GM15510 (cell line): ENCODE measurements around the gene TRIM5.
A peak's percentile ranks its signal among the peaks of the same experiment; 100 is the strongest.

ENCODE experiments used
- POLR2A ChIP-seq: IDR thresholded peaks from 3 replicates; pipeline ENCODE4 v1.6.1; 2011; ENCODE audit warnings: borderline replicate concordance; ENCODE audit not compliant: insufficient read length; ENCODE audit errors: extremely low read depth

Gene TRIM5

DNA sequence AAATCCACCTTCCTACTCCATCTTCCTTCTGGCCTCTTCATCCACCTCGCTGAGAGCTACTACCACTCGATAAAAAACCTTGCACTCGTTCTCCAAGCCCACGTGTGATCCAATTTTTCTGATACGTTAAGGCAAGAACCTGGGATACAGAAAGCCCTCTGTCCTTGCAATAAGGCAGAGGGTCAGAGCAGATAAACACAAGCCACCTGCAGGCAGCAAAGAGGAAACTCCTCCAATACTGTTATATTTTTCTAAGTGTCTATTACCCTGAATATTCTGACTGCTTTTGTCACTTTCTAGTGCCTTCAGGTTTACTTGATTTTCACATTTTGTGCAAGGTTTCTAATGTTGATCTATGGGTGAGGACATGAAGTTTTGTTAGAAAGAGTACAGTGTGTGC is 26.6 kb downstream of the TRIM5 start:
- no peak for TF ChIP-seq POLR2A

GRCh38 chr11:5655474-5655873 is 29.4 kb downstream of the TRIM5 start:
- TF ChIP-seq POLR2A = no peak

GRCh38 chr11:5646139-5646538 is 38.7 kb downstream of the TRIM5 start:
- no peak for TF ChIP-seq POLR2A

DNA sequence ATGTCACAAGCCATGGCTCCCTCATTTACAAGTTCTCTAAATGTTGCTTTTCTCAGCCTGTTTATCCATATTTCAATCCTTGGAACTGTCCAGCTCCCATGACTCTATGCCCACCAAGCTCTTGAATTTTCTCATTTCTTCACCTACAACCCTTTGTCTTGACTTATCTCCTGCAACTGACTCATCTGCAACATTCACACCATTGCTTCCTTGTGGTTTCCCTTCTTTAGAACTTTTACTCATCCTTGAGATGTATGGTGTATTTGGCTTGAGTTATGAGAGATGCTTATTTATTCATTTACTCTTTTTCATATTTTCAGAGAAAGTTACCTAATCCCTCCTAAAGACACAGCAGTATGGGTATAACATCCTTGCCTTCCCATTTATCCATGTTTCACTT is 41.3 kb downstream of the TRIM5 start:
- TF ChIP-seq POLR2A = no peak

- TF ChIP-seq POLR2A = no peak
Measured at GRCh38 chr11:5639953-5640352, 44.9 kb downstream of the TRIM5 start.

DNA sequence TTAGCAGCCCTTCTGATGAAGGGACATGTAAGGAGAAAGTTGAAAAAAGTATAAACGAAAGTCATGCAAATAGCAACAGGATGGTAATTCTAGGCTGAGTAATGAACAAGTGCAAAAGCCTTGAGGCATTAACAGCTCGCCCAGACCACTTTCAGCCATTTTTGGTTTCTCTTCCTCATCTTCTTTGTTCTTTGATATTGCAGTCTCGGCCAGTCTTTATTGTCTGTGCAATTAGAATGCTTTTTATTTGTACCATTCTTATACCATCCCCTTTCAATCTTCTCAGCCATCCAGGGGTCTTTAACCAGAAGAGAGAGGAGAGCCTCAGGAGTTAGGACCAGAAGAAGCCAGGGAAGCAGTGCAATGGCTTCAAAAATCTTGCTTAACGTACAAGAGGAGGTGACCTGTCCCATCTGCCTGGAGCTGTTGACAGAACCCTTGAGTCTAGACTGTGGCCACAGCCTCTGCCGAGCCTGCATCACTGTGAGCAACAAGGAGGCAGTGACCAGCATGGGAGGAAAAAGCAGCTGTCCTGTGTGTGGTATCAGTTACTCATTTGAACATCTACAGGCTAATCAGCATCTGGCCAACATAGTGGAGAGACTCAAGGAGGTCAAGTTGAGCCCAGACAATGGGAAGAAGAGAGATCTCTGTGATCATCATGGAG is 52.8 kb downstream of the TRIM5 start:
- TF ChIP-seq POLR2A = no peak

- no peak for TF ChIP-seq POLR2A
Measured at GRCh38 chr11:5631417-5631816, 53.5 kb downstream of the TRIM5 start.

DNA sequence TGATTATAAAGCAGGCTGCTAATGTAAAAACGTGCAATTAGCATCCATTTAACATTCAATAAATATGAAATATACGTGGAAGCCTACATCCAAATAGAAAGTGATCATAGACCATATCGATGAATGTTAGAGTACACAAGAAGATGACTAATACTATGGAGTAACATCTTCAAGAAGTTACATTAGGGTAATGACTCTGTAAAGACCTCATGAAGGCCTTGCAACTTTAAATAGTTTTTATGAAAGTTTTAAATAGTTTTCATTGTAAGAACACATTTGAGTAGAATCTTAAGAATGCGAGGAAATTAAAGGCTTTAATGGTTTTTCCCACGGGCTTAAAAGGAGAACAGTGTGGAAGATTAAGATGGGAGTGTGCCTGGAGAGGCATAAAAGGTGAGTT is 58.7 kb downstream of the TRIM5 start:
- TF ChIP-seq POLR2A = no peak

DNA sequence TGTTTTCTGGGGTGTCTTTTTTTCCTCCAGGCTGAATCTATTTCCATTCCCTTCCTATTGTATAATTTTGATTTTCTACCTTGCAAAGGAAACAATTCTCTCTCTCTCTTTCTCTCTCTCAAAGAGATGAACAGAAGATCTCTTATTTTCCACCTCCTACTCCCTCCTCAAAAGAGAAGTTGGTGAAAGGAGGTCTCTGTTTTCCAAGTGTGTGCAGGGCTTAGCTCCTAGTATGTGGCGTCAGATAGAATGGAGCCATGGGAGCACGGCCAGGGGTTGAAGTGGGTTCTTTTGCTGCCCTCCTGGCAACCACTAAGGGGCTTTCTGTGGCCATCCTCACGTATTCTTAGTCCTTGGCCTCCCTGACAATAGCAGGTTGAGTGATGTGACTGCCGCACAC is 59.6 kb downstream of the TRIM5 start:
- no peak for TF ChIP-seq POLR2A

DNA sequence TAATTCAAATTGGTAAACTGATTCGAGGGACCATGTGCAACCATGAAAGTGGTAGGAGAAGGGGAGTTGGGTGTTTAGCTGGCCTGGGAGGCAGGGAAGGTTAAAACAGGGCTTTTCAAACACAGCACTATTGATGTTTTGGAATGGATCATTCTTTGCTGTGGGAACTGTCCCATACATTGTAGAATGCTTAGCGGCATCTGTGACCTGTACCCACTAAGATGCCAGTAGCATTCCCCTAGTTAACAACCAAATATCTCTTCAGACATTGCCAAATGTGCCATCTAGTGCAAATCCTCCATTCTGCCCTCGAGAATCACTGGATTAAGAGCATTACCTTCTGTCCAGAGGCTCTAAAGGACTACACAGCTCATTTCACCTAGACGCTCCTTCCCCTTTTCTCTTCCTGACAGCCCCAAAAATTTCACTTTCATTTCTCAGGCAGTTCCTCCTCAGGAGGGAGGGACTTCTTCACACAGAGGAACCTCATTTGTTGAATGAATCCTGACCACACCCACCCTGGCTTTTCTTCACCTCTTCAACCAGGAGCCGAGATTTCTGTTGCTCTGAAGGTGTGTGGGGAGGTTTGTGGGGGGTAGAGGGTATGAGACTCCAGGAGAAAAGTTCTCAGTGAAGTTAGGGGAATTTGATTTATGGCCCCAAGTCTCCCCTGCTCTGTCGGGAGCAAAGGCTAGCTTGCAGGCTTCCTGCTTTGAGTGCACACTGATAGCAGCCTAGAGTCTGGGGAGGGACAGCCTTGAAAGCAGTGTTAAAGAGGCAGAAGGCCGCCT is 60.2 kb downstream of the TRIM5 start, which contains the start of gene TRIM34:
Gene TRIM34, plus strand, starts transcription at position 513 of the 791 bp plus-strand sequence. CDS start 7,331 bp downstream, outside the sequence.
- TF ChIP-seq POLR2A = peak; percentile 63

GRCh38 chr11:5622802-5623201 is 62.1 kb downstream of the TRIM5 start:
- TF ChIP-seq POLR2A = no peak

GRCh38 chr11:5621580-5621979 is 63.3 kb downstream of the TRIM5 start:
- no peak for TF ChIP-seq POLR2A

DNA sequence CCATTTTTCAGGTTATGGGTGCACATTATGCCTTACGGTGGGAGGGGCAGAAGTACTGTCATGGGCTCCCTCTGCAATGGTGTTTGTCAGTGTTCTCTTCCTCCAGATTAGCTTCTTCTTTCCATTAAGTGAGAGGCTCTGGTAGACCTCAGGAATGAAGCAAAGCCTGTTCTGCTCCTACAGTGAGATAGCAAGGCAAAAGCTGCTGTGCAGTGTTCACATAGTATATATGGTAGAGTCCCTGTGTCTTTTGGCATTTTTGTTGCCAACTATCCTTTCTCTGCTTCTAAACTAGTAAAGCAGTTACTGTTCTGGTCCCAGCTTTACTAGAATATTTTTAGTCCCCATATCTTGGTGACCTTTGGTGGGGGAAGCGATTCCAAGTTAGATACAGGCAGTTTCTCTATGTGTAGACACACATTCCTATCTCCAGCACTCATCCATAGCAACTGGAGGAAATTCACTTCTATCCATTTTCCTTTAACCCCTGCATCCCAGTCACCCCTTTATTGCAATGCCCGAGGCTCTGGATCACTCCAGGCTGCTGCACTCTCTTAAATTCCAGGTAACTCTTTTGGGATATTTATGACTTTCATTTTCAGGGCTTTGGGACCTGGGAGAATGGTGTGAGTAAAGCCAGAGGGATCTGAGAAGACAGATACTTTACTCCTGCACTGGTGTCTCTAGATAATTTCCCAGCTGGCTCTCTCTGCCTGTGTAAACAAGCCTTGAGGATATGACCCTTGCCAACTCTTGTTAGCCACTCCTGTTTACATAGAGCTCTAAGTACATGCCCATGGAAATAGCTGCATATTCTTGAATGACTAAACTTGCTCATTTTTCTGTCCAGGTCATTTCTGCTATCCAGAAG is 64.0 kb downstream of the TRIM5 start:
- TF ChIP-seq POLR2A = no peak

DNA sequence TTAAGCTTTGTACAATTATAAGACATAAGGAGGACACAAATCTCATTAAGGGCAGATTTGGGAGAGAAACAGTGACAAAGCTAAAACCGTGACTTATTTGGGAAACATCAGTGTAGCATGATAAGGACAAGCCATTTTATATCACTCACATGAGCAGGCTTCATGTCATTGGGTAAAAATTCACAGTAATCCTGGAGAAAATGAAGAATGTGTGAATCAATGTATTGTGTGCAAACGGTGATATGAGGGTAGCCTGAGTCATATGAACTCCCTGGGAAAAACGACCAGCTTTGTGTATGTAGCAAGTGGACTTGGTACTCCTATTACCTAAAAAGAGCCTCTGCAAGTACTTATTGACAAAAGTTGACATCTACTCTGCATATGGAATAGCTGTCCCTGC is 66.1 kb downstream of the TRIM5 start:
- TF ChIP-seq POLR2A = no peak
